ENCODE results near the gene LY86.

DNA sequence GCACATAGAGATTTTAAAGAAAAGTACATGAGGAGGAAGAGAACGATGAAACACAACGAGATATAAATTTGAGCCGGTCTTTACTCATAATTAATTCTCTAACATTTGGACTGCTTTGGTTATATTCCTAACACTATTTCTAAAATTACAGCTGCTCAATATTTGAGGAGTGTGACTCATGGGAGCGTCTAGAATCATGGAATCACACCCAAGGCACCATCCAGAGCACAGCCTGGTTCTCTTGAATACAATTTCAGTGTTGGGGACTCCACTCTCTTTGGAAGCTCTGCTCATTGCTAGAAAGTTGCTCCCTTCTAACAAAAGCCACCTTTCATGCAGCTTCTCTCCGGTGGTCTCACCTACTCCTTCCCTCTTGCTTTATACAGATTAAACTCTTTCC lies 64.4 kb downstream of the LY86 start:
- TF ChIP-seq, protein P1, sequence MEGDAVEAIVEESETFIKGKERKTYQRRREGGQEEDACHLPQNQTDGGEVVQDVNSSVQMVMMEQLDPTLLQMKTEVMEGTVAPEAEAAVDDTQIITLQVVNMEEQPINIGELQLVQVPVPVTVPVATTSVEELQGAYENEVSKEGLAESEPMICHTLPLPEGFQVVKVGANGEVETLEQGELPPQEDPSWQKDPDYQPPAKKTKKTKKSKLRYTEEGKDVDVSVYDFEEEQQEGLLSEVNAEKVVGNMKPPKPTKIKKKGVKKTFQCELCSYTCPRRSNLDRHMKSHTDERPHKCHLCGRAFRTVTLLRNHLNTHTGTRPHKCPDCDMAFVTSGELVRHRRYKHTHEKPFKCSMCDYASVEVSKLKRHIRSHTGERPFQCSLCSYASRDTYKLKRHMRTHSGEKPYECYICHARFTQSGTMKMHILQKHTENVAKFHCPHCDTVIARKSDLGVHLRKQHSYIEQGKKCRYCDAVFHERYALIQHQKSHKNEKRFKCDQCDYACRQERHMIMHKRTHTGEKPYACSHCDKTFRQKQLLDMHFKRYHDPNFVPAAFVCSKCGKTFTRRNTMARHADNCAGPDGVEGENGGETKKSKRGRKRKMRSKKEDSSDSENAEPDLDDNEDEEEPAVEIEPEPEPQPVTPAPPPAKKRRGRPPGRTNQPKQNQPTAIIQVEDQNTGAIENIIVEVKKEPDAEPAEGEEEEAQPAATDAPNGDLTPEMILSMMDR (IDR thresholded peaks at IDR 0.05) = no peak
- TF ChIP-seq POLR2A (IDR thresholded peaks at IDR 0.05) = no peak
